NCI-H2227 (cell line): ENCODE data around the gene LCA5L.
A peak's percentile ranks its signal among the peaks of the same experiment; 100 is the strongest.

Source experiments
- DNase-seq: peaks from one replicate; lab custom pipeline; 2025; ENCODE audit not compliant: unreplicated experiment; lab: John Stamatoyannopoulos, UW

The LCA5L gene

GRCh38 chr21:39445321-39446269, at the start of gene LCA5L:
Gene LCA5L (minus strand): TSS chr21:39445778. CDS start chr21:39428493, 17,285 bp downstream.
- DNase-seq: peak; percentile 97

DNA sequence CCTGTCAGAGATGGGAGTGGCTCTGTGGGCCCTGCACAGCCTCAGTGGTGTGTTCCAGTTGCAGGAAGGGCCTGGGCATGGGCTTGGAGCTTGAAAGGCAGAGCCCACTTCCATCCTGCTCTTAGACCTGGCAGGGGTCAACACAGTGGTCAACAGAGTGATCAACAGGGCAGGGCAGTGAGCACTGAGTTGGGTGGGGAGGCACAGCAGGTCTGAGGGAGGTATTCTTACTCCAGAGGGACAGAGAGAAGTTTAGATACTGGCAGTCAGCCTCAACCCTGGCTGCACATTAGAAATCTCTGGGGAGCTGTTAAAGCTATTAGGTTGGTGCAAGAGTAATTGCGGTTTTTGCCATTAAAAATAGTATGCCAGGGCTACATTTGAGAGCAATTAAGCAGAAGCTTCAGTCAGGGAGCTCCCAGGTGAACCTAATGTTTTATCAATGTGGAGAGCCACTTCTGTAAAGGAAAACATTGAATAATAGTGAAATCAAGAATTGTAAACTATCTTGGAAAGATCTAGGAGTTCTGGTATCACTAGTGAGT, 43.9 kb upstream of the LCA5L start:
- DNase-seq: no peak

DNA sequence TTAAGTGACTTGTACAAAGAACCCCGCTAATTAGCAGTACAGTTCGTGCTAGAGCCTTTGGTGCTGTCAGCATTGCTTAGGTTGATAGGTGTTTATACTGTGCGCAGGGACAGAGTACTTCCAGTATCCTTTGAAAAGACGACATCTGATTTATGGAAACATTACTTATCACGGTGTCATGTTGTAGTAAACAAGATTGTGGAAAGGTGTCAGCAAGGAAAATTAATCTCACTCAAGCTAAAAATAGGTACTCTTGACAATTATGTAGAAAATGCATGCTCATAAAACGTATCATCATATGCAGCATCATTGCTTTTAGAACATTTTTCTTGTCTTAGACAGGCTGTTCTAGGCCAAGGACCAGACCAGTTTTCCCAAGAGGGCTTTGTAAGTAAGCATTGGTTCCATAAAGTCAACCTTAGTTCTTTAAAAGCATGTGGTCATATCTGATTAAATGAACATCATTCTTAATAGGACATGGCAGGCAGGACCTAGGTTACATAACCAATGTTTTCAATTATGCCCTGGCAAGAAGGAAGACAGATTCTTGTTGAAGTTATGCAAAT, 39.2 kb upstream of the LCA5L start:
- no peak for DNase-seq

GRCh38 chr21:39483917-39484316, 38.3 kb upstream of the LCA5L start:
- DNase-seq: no peak

DNA sequence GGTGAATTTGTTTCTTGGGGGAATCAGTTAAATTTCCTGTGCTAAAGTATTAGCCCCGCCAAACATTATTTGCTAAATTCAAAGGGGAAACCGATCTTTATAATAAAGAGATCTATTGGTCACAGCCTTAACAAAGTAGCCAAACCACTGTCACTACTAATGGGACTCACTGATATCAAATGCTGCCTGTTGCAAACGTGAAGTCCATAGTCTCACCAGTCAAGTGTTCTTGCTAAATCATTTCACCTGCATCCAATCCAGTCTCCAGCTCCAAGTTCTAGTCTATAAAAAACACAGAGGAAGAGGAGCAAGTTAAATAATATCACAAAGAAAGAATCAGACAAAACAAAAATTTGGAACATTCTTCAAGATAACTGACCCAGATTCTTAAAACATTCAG, 36.3 kb upstream of the LCA5L start:
- no peak for DNase-seq

GRCh38 chr21:39480271-39480670, 34.7 kb upstream of the LCA5L start:
- DNase-seq: no peak

- no peak for DNase-seq
These were observed 34.2 kb upstream of the LCA5L start for GRCh38 chr21:39479814-39480182.

GRCh38 chr21:39479164-39479813, 33.7 kb upstream of the LCA5L start:
- DNase-seq: no peak

GRCh38 chr21:39474611-39475010, 29.0 kb upstream of the LCA5L start:
- DNase-seq: no peak

- DNase-seq: no peak
These were observed 27.2 kb upstream of the LCA5L start for GRCh38 chr21:39472786-39473185.

- no peak for DNase-seq
These were observed 26.0 kb upstream of the LCA5L start for GRCh38 chr21:39471598-39471997.

DNA sequence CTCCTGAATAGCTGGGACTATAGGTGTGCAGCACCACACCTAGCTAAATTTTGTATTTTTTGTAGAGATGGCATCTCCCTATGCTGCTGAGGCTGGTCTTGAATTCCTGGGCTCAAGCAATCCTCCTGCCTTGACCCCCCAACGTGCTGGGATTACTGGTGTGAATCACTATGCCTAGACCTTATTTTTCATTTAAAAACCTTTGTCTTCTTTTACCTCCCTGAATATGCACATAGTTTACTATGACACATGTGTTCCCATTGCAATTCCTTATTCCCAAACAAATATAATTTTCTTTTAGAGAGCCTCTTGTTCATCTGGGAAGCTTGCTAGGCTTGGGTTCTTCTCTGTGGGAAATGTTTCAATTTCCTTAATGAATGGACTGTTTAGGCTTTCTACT, 23.0 kb upstream of the LCA5L start:
- no peak for DNase-seq

DNA sequence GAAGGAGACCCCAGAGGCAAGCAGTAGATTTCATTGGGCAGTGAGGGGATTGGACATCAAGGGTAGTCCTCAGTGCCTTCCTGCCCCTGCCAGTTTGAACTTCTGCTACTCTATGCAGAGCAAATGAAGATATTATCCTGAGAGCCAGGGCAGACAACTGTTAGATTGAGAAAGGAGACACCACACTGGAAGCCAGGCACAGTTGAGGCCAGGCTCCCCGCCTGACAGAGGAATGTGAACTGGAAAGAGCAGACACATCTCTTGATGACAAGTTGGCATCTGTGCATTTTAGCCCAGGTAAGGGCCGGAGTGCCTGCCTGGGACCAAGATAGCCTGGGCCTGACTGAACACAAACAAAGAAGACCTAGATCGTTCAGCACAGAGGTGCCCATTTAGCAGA, 22.2 kb upstream of the LCA5L start:
- DNase-seq: no peak

DNA sequence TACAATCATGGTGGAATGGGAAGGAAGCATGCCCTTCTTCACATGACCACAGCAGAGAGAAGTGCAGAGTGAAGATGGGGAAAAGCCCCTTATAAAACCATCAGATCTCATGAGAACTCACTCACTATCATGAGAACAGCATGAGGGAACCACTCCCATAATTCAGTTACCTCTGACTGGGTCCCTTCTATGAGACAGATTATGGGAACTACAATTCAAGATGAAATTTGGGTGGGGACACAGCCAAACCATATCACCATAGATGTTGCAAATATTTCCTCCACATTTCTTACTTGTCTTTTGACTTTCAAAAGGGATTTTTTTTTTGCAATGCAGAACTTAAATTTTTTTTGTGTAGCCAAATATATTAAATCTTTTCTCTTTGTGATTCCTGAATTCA, 21.0 kb upstream of the LCA5L start:
- DNase-seq: no peak

GRCh38 chr21:39463308-39463707, 17.7 kb upstream of the LCA5L start:
- DNase-seq: no peak

DNA sequence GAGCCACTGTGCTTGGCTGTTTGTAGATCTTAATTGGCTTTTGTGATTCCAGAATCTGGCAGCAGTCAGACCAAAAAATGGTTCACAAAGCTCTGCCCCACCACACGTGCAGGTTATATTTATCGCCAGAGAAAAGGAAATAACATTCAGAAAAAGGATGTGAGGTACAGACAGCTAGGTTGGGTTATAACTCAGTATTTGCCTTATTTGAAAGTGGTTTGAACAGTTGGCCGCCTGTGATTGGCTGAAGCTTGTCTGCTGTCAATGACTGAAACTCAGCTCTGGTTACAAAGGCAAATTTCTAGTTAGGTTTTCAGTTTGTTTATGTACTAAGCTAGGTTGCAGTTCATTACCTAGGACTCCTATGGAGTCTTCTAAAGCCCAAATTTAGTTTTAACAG, 15.8 kb upstream of the LCA5L start:
- no peak for DNase-seq

DNA sequence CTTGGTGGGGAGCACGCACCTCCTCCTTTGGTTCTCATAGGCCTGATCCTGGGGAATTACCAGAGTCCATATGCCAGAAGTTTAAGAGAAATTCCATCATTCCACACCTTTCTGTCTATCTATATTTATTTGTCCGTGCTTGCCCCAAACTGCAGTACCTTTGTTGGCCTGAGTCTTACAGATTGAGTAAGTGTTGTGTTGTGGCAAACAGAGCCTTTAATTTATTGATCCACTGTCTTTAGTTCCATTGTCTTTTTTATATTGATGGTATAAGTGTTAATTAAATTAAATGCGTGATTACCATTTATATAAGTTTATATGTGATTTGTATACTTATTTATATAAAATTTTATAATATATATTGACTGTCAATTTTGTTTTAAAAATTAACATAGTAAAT, 11.1 kb upstream of the LCA5L start:
- DNase-seq: no peak

DNA sequence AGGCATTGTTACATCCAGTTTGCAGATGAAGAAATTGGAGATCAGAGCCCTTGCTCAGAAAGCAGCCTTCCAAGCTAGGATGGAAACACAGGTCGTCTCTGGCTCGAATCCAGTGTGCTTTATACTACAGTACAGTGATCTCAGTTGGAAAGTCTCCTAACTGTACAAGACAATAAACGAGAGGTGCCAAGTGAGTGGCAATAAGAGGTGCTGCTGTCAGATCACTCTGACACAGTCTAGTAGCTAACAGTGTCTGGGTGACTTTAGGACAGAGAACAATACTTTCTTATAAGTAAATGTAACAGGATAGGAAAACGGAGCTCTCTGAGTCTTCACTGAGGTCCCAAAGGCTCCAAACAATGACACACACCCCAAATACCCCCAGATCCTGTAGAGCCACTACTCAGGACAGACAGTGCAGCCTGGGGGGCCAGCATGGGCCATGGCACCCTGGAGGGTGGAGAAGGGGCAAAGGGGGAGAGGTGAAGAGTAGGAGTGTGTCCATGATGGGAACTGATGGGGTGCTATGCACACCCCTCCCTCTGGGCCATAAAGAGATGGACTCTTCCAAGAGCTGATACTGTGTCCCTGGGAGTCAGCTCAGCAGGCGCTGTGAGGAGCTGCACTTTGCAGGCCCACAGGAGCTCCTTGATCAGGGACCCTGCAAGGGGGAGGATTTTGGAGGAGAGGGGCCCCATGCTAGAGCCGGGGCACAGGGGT, 9.5 kb upstream of the LCA5L start:
- DNase-seq: no peak

- DNase-seq: no peak
These were observed 8.1 kb upstream of the LCA5L start for GRCh38 chr21:39453571-39454179.

- no peak for DNase-seq
These were observed 7.4 kb upstream of the LCA5L start for GRCh38 chr21:39452970-39453342.
